B cell (primary cell): ENCODE results near the gene CASTOR2. TPM values are rescaled to one million over a fixed set of nuclear protein-coding genes. Genes with fewer than 3 reads are reported as not detected.

ENCODE experiments used
- ATAC-seq: fragments of 200-7000 bp; cut with Tn5 transposase; one replicate; pipeline ENCODE4 v1.10.0; 2021; ENCODE audit warnings: low read depth, mild to moderate bottlenecking, moderate number of reproducible peaks, moderate library complexity
- CTCF ChIA-PET: fragments of 350-600 bp; sonication (Branson Sonifier 250); formaldehyde crosslinking; loops from one replicate; lab custom pipeline; 2021; ENCODE audit warnings: antibody characterized with exemption, inconsistent platforms; lab: Charles Lee
- POLR2A ChIA-PET: fragments of 350-600 bp; sonication (Branson Sonifier 250); formaldehyde crosslinking; loops from one replicate; lab custom pipeline; 2021; ENCODE audit warnings: antibody characterized with exemption; lab: Charles Lee
- DNase-seq: peaks from one replicate; pipeline ENCODE4 v3.0.0; 2013
- H2AFZ ChIP-seq: 2 replicates; pipeline ENCODE4 v1.6.1; 2012; ENCODE audit warnings: mild to moderate bottlenecking, low read depth, low read length; ENCODE audit not compliant: insufficient read depth, poor library complexity, severe bottlenecking
- H3K27ac ChIP-seq, 2 donors: 1 replicate in 1 of 2; 2 replicates in 1 of 2; pipeline ENCODE4 v1.5.1; 2012 to 2013; ENCODE audit warnings: low read length in 2 of 2, mild to moderate bottlenecking in 2 of 2, moderate library complexity in 1 of 2
- H3K27me3 ChIP-seq, 4 experiments: fragments of 200-600 bp in 1 of 4; sonication (generic) in 1 of 4; replicated peaks in 1 of 4; 1 replicate in 2 of 4; 2 replicates in 2 of 4; pipeline versions ENCODE4 v1.6.1 to v1.7.0; 2013 to 2016; ENCODE audit warnings: low read length in 3 of 4, mild to moderate bottlenecking in 2 of 4, mixed read lengths in 1 of 4, moderate library complexity in 1 of 4; ENCODE audit not compliant: insufficient read depth in 4 of 4, control insufficient read depth in 3 of 4; ENCODE audit errors: control extremely low read depth in 1 of 4
- H3K36me3 ChIP-seq, 2 experiments: replicated peaks in 1 of 2; 1 replicate in 1 of 2; 2 replicates in 1 of 2; pipeline versions ENCODE4 v1.6.1 to v1.7.1; 2013; ENCODE audit warnings: low read length in 1 of 2; ENCODE audit not compliant: insufficient read depth in 2 of 2, control insufficient read depth in 1 of 2; ENCODE audit errors: control extremely low read depth in 1 of 2, extremely low read depth in 1 of 2
- H3K4me1 ChIP-seq, 2 donors: fragments of 200-600 bp in 1 of 2; sonication (generic) in 1 of 2; 1 replicate in 1 of 2; 2 replicates in 1 of 2; pipeline versions ENCODE4 v1.5.1 to v1.6.1; 2013 to 2017; ENCODE audit warnings: low read length in 2 of 2; ENCODE audit not compliant: control insufficient read depth in 2 of 2, insufficient read depth in 2 of 2
- H3K4me2 ChIP-seq: replicated peaks from 2 replicates; pipeline ENCODE3; 2012; ENCODE audit warnings: mild to moderate bottlenecking, low read depth, low read length; ENCODE audit not compliant: poor library complexity, severe bottlenecking
- H3K4me3 ChIP-seq, 5 experiments: fragments of 200-600 bp in 1 of 5; sonication (generic) in 1 of 5; 1 replicate in 3 of 5; 2 replicates in 2 of 5; pipeline versions ENCODE4 v1.5.1 to v1.7.0; 2011 to 2016; ENCODE audit warnings: low read length in 4 of 5, mild to moderate bottlenecking in 4 of 5, low read depth in 2 of 5, control low read depth in 1 of 5, moderate library complexity in 1 of 5; ENCODE audit not compliant: insufficient read depth in 1 of 5; ENCODE audit errors: control extremely low read depth in 1 of 5, extremely low read depth in 1 of 5
- H3K79me2 ChIP-seq: fragments of 200-600 bp; sonication (generic); one replicate; pipeline ENCODE4 v1.6.0; 2016; ENCODE audit warnings: low read length; ENCODE audit not compliant: control insufficient read depth, insufficient read depth
- H3K9ac ChIP-seq: fragments of 200-600 bp; sonication (generic); 2 replicates; pipeline ENCODE4 v1.6.1; 2017; ENCODE audit warnings: mild to moderate bottlenecking, low read length, moderate library complexity
- H3K9me3 ChIP-seq, 3 donors: one replicate each; pipeline versions ENCODE4 v1.6.1 to v1.7.1; 2013; ENCODE audit warnings: low read length in 2 of 3; ENCODE audit not compliant: control insufficient read depth in 2 of 3, insufficient read depth in 1 of 3; ENCODE audit errors: control extremely low read depth in 1 of 3
- H4K20me1 ChIP-seq: 2 replicates; pipeline ENCODE4 v1.6.0; 2012; ENCODE audit warnings: mild to moderate bottlenecking, low read length; ENCODE audit not compliant: insufficient read depth, control insufficient read depth, poor library complexity, severe bottlenecking
- H3K27ac Mint-ChIP-seq: one replicate; pipeline ENCODE4 v1.8.0; 2021; ENCODE audit warnings: mixed read lengths
- H3K27me3 Mint-ChIP-seq: one replicate; pipeline ENCODE4 v1.8.0; 2021; ENCODE audit warnings: mixed read lengths
- H3K4me1 Mint-ChIP-seq: one replicate; pipeline ENCODE4 v1.8.0; 2021; ENCODE audit warnings: mixed read lengths
- H3K4me3 Mint-ChIP-seq: one replicate; pipeline ENCODE4 v1.8.0; 2021; ENCODE audit warnings: mixed read lengths
- H3K9me3 Mint-ChIP-seq: one replicate; pipeline ENCODE4 v1.8.0; 2022; ENCODE audit warnings: mixed read lengths; ENCODE audit not compliant: insufficient read depth
- CTCF ChIP-seq: fragments of 200-600 bp; IDR thresholded peaks from one replicate; pipeline ENCODE4 v1.8.0; 2022; ENCODE audit warnings: antibody characterized with exemption, mild to moderate bottlenecking
- EZH2 ChIP-seq: IDR thresholded peaks from 2 replicates; pipeline ENCODE4 v1.6.1; 2012; ENCODE audit warnings: borderline replicate concordance, low read depth, mild to moderate bottlenecking, moderate library complexity, low read length; ENCODE audit not compliant: insufficient read depth, poor library complexity, severe bottlenecking
- WGBS: methylation state at CpG from one replicate; pipeline ENCODE4 v1.1.5; 2013; ENCODE audit warnings: missing lambda C conversion rate; ENCODE audit not compliant: insufficient coverage; 5-methylcytosine and 5-hydroxymethylcytosine counted together
- intact Hi-C: fragments of 100-400 bp; cut with micrococcal nuclease; formaldehyde crosslinking; loops from one replicate; pipeline ENCODE4 v1.10.0; 2022
- polyA plus RNA-seq: library from polyadenylated mRNA; depleted of rRNA; stranded (reverse); fragments of >200 nt; gene quantifications from 2 replicates; pipeline ENCODE4 v1.2.3, GENCODE V29; 2012
- total RNA-seq, 2 donors: library from RNA; stranded (reverse); fragments of 120-200 nt in 1 of 2; gene quantifications; 1 replicate in 1 of 2; 2 replicates in 1 of 2; pipeline versions ENCODE4 v1.2.3 to v1.2.4, GENCODE V29; 2013 to 2022

The CASTOR2 gene
- total and polyA plus RNA-seq, 2 donors (not counting 1 experiment from before 2014, with no cell fraction given): 1.8 to 5.1 TPM

DNA sequence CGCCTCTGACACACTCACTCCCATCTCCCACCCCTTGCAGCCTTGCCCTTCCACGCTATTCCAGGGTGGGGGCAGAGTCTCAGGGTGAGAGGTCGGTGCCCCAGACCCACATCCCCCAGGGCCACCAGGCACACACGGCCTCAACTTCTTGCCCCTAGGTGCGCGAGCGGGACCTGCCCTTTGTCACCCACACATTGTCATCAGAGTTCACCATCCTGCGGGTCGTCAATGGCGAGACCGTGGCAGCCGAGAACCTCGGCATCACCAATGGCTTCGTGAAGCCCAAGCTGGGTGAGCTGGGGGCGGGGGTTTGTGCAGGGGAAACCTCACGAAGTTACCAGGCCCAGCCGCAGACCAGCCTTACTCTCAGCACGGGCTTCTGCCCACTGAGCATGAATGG is 53.3 kb downstream of the CASTOR2 start:
- H3K36me3 ChIP-seq: no peaks in the 10 kb centered on the region
- Mint-ChIP-seq H3K4me3 (no peak overlapping the region), H3K4me1 (no peaks in the 10 kb centered on the region), H3K27ac (no peak overlapping the region), H3K9me3 (no peaks in the 10 kb centered on the region), H3K27me3 (no peaks in the 10 kb centered on the region)
- H3K9me3 ChIP-seq: no peaks in the 10 kb centered on the region
- no peak overlapping the region for H3K4me3 ChIP-seq
- no peak overlapping the region for H3K9ac ChIP-seq
- H3K4me2 ChIP-seq: no peak overlapping the region
- H3K27me3 ChIP-seq: no peaks in the 10 kb centered on the region
- no peaks in the 10 kb centered on the region for H4K20me1 ChIP-seq
- H3K79me2 ChIP-seq: no peaks in the 10 kb centered on the region
- no peaks in the 10 kb centered on the region for H3K4me1 ChIP-seq
- no peak for ATAC-seq
- H3K27ac ChIP-seq: no peak overlapping the region
- ChIA-PET POLR2A (no interaction called here), CTCF (no interaction called here)
- H2AFZ ChIP-seq: no peak overlapping the region
- no peak for DNase-seq
- WGBS: 91% methylated on average over 18 of the region's 18 CpGs
- TF ChIP-seq CTCF (no peak), EZH2 (no peak)
- intact Hi-C loops: no loop called here

- 87% methylated on average over 6 of the region's 12 CpGs for WGBS
- CTCF ChIA-PET: no interaction called here
These were observed 54.3 kb downstream of the CASTOR2 start for GRCh38 chr7:75018570-75019364.

More at GRCh38 chr7:75018570-75019364, 54.3 kb downstream of the CASTOR2 start:
- intact Hi-C loops: no loop called here
- H3K79me2 ChIP-seq: no peaks in the 10 kb centered on the region
- no peaks in the 10 kb centered on the region for H3K27me3 ChIP-seq
- no peak overlapping the region for H3K4me3 ChIP-seq
- H3K9me3 Mint-ChIP-seq: no peaks in the 10 kb centered on the region
- H3K4me3 Mint-ChIP-seq: no peak overlapping the region
- H3K27ac ChIP-seq: no peak overlapping the region
- no peak overlapping the region for H3K9ac ChIP-seq
- H3K4me1 Mint-ChIP-seq: no peaks in the 10 kb centered on the region
- no peaks in the 10 kb centered on the region for H3K4me1 ChIP-seq
- H3K36me3 ChIP-seq: no peaks in the 10 kb centered on the region
- no peak for TF ChIP-seq EZH2
- no peak for TF ChIP-seq CTCF
- ATAC-seq (no peak), DNase-seq (no peak)
- H3K27ac Mint-ChIP-seq: no peak overlapping the region
- H3K9me3 ChIP-seq: no peaks in the 10 kb centered on the region
- H2AFZ ChIP-seq: no peak overlapping the region
- no peak overlapping the region for H3K4me2 ChIP-seq
- POLR2A ChIA-PET: interaction anchor here (0.5 kb wide), 1 partner anchor 17 kb away, joined by 9 read pairs; no protein-coding TSS in a partner anchor
- no peaks in the 10 kb centered on the region for H3K27me3 Mint-ChIP-seq
- H4K20me1 ChIP-seq: no peaks in the 10 kb centered on the region
